Glutamatergic neuron (in vitro differentiated cells): Measurements from ENCODE around the gene ZNF575. TPM values are rescaled to one million over a fixed set of nuclear protein-coding genes. Genes with fewer than 3 reads are reported as not detected.
"Not testable (repeated sequence)": the region's sequence is repeated elsewhere in the genome, so short reads cannot be mapped to it uniquely, and the experiment has no call there.

Experiments used
- DNase-seq: peaks from one replicate; pipeline ENCODE4 v3.0.0; 2022
- H3K27ac Mint-ChIP-seq: one replicate; pipeline ENCODE4 v1.8.0; 2020; ENCODE audit warnings: mild to moderate bottlenecking, mixed read lengths, inconsistent platforms; ENCODE audit not compliant: unreplicated experiment
- H3K27me3 Mint-ChIP-seq: one replicate; pipeline ENCODE4 v1.8.0; 2020; ENCODE audit warnings: mild to moderate bottlenecking, moderate library complexity, mixed read lengths, inconsistent platforms; ENCODE audit not compliant: unreplicated experiment
- H3K36me3 Mint-ChIP-seq: one replicate; pipeline ENCODE4 v1.8.0; 2020; ENCODE audit warnings: mild to moderate bottlenecking, mixed read lengths, inconsistent platforms; ENCODE audit not compliant: unreplicated experiment
- H3K4me1 Mint-ChIP-seq: one replicate; pipeline ENCODE4 v1.8.0; 2020; ENCODE audit warnings: mild to moderate bottlenecking, low read depth, mixed read lengths, inconsistent platforms; ENCODE audit not compliant: unreplicated experiment
- H3K4me3 Mint-ChIP-seq: one replicate; pipeline ENCODE4 v1.8.0; 2020; ENCODE audit warnings: mild to moderate bottlenecking, mixed read lengths, inconsistent platforms; ENCODE audit not compliant: unreplicated experiment
- H3K9me3 Mint-ChIP-seq: one replicate; pipeline ENCODE4 v1.8.0; 2020; ENCODE audit warnings: mild to moderate bottlenecking, moderate library complexity, mixed read lengths, inconsistent platforms; ENCODE audit not compliant: unreplicated experiment
- total RNA-seq: library from RNA; stranded (reverse); fragmentation: NEBNext Ultra II Directional; extraction: Animal tissue kit (Norgen Biotek cat#: 25700); gene quantifications from one replicate; pipeline ENCODE4 v1.2.1, GENCODE V29; 2021; ENCODE audit not compliant: unreplicated experiment
- TF ChIP-seq, protein P1 (sequence below): fragments of 200-600 bp; sonication (generic); IDR thresholded peaks from one replicate; pipeline ENCODE4 v1.5.0; 2021; ENCODE audit not compliant: partially characterized antibody, unreplicated experiment

The ZNF575 gene
- total RNA-seq, 1 donor from 2014 or later = 2.0 TPM

DNA sequence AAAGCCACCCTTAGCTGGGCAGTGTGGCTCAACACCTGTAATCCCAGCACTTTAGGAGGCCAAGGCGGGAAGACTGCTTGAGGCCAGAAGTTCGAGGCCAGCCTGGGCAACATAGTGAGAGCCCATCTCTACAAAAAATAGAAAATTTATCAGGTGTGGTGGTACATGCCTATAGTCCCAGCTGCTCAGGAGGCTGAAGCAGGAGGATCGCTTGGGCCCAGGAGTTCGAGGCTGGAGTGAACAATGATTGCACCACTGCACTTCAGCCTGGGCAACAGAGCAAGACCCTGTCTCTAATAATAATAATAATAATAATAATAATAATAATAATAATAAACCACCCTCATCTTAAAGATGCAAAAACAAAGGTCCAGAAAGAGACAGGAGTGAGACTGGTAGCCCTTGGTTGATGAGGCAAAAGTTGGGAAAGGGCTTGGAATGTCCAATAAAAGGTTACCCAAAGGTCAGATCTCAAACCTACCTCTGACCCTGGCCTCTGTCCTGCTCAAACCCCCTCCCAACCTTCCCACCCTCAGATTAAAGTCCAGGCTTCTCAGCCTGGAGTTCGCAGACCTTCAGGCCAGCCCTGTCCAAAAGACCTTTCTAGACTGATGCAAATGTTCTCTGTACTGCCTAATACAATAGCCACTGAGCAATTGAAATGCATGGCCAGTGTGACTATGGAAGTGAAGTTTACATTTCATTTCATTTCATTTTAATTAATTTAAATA, 9.1 kb downstream of the ZNF575 start:
- Mint-ChIP-seq H3K36me3 (peaks cover 21% of the 10 kb centered on the region), H3K9me3 (peaks cover 7% of the 10 kb centered on the region), H3K4me3 (no peak overlapping the region), H3K4me1 (no peaks in the 10 kb centered on the region), H3K27me3 (peaks cover 3% of the 10 kb centered on the region), H3K27ac (no peak overlapping the region)
- DNase-seq = no peak
- TF ChIP-seq, protein P1, sequence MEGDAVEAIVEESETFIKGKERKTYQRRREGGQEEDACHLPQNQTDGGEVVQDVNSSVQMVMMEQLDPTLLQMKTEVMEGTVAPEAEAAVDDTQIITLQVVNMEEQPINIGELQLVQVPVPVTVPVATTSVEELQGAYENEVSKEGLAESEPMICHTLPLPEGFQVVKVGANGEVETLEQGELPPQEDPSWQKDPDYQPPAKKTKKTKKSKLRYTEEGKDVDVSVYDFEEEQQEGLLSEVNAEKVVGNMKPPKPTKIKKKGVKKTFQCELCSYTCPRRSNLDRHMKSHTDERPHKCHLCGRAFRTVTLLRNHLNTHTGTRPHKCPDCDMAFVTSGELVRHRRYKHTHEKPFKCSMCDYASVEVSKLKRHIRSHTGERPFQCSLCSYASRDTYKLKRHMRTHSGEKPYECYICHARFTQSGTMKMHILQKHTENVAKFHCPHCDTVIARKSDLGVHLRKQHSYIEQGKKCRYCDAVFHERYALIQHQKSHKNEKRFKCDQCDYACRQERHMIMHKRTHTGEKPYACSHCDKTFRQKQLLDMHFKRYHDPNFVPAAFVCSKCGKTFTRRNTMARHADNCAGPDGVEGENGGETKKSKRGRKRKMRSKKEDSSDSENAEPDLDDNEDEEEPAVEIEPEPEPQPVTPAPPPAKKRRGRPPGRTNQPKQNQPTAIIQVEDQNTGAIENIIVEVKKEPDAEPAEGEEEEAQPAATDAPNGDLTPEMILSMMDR = no peak

DNA sequence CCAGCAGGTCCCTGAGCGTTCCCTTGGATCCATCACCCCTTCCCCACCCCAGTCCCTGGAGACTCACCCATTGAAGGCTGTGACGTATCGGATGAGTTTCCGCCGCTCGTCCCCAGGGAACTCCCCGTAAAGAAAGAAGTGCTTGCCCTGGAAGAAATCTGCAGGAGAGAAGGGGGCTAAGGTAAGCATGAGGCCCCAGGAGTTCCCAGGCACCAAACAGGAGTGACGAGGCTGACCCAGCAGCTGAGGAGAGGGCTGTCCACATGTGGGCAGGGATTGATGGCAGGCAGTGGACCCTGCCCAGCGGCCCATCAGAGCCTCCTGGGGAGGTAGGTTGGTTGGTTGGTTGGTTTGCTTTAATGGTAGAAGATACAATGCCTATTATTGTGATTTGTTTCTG, 11.1 kb downstream of the ZNF575 start:
- H3K4me3 Mint-ChIP-seq = no peak overlapping the region
- peaks cover 9% of the 10 kb centered on the region for H3K9me3 Mint-ChIP-seq
- no peak overlapping the region for H3K27ac Mint-ChIP-seq
- DNase-seq = no peak
- peaks cover 8% of the 10 kb centered on the region for H3K27me3 Mint-ChIP-seq
- TF ChIP-seq, protein P1 = no peak
- peaks cover 11% of the 10 kb centered on the region for H3K36me3 Mint-ChIP-seq
- peaks cover 2% of the 10 kb centered on the region for H3K4me1 Mint-ChIP-seq

DNA sequence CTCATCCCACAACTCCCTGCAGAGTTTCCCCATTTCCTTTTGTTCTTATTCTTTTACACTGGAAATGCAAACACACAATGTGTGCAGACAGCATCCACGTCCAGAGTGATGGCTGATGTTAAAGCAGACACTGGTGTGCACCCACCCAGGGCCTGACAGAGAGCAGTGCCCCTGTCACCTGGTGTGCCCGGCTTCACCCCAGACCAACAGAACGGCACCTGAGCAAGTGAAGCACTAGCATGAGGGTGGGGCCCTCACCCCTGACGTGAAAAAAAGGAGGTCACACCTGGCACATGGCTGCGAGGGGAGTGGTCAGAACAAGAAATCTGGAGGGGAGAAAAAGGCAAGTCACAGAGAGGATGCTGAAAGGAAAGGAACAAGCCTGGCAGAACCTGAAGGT, 12.3 kb downstream of the ZNF575 start:
- Mint-ChIP-seq H3K9me3 (peaks cover 7% of the 10 kb centered on the region), H3K36me3 (peaks cover 2% of the 10 kb centered on the region), H3K27ac (no peak overlapping the region), H3K27me3 (peaks cover 5% of the 10 kb centered on the region), H3K4me1 (peaks cover 6% of the 10 kb centered on the region), H3K4me3 (peak overlapping the region; percentile 12)
- TF ChIP-seq, protein P1 = no peak
- DNase-seq = no peak

DNA sequence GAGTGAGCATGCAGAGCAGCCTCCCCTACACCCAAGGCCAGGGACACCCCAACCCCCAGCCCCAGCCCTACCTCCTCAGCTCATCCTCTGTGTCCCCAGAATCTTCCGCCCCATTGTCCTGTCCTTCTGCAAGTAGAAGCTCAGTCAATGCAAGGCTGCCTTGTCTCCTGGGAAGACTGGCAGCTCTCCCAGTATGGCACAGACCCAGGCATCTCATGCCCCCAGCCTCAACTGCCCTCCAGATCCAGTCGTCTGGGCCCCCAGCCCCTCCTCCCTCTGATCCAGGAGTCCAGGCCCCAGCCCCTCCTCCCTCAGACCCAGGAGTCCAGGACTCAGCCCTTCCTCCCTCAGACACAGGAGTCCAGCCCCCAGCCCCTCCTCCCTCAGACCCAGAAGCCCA, 13.0 kb downstream of the ZNF575 start:
- peaks cover 7% of the 10 kb centered on the region for H3K9me3 Mint-ChIP-seq
- H3K27ac Mint-ChIP-seq = no peak overlapping the region
- peaks cover 9% of the 10 kb centered on the region for H3K4me1 Mint-ChIP-seq
- TF ChIP-seq, protein P1 = no peak
- no peak overlapping the region for H3K4me3 Mint-ChIP-seq
- peaks cover 6% of the 10 kb centered on the region for H3K27me3 Mint-ChIP-seq
- H3K36me3 Mint-ChIP-seq = no peaks in the 10 kb centered on the region
- no peak for DNase-seq

DNA sequence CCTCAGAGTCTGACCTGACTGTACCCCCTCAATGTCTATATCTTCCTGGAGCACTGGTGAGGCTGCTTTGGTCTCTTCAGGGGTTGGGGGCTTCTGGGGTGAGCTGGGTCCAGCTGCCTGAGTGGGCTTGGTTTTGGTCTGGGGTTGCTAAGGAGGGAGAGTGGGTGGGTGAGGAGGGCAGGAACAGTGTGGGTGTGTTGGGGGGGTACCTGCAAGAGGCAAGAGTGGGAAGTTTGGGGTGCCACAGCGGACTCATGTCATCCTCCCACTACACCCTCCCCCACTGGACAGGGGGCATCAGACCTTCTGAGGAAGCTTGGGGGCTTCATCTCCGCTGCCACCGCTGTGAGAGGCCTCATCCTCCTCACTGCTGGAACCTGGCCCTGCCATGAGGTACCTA, 13.6 kb downstream of the ZNF575 start:
- TF ChIP-seq, protein P1 = no peak
- peaks cover 7% of the 10 kb centered on the region for H3K9me3 Mint-ChIP-seq
- H3K36me3 Mint-ChIP-seq = peaks cover 2% of the 10 kb centered on the region
- no peak overlapping the region for H3K27ac Mint-ChIP-seq
- peaks cover 9% of the 10 kb centered on the region for H3K4me1 Mint-ChIP-seq
- no peak for DNase-seq
- peaks cover 8% of the 10 kb centered on the region for H3K27me3 Mint-ChIP-seq
- H3K4me3 Mint-ChIP-seq = no peak overlapping the region

DNA sequence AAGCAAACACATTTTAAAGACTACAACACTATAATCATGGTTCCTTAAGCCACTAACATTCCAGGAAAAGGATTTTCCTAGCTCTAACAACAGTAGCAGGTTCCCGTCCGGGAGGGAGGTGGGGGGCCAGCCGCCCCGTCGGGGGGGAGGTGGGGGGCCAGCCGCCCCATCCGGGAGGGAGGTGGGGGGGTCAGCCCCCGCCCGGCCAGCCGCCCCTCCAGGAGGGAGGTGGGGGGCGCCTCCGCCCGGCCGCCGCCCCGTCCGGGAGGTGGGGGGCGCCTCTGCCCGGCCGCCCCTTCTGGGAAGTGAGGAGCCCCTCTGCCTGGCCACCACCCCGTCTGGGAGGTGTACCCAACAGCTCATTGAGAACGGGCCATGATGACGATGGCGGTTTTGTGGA, 14.9 kb downstream of the ZNF575 start:
- not testable (repeated sequence) for H3K36me3 Mint-ChIP-seq, H3K27me3 Mint-ChIP-seq, H3K9me3 Mint-ChIP-seq, DNase-seq, H3K4me3 Mint-ChIP-seq
- Mint-ChIP-seq H3K4me1 (peaks cover 12% of the 10 kb centered on the region), H3K27ac (peak overlapping the region; percentile 55)
